Chondrocyte (in vitro differentiated cells): ENCODE results near the gene VPS29. TPM values are rescaled to one million over a fixed set of nuclear protein-coding genes. Genes with fewer than 3 reads are reported as not detected.
"Not testable (repeated sequence)": the region's sequence is repeated elsewhere in the genome, so short reads cannot be mapped to it uniquely, and the experiment has no call there.

ENCODE experiments used
- DNase-seq: peaks from one replicate; pipeline ENCODE4 v3.0.0; 2021; ENCODE audit warnings: mixed read lengths, low spot score
- H3K27ac Mint-ChIP-seq: one replicate; pipeline ENCODE4 v1.8.0; 2021; ENCODE audit warnings: mild to moderate bottlenecking, moderate library complexity, mixed read lengths; ENCODE audit not compliant: unreplicated experiment
- H3K27me3 Mint-ChIP-seq: 2 replicates; pipeline ENCODE4 v1.8.0; 2021; ENCODE audit warnings: low read depth, mixed read lengths
- H3K36me3 Mint-ChIP-seq: 2 replicates; pipeline ENCODE4 v1.8.0; 2021; ENCODE audit warnings: low read depth, mixed read lengths
- H3K4me1 Mint-ChIP-seq: 2 replicates; pipeline ENCODE4 v1.8.0; 2021; ENCODE audit warnings: low read depth, mild to moderate bottlenecking, mixed read lengths
- H3K4me3 Mint-ChIP-seq: one replicate; pipeline ENCODE4 v1.8.0; 2021; ENCODE audit warnings: mild to moderate bottlenecking, moderate library complexity, mixed read lengths; ENCODE audit not compliant: unreplicated experiment
- H3K9me3 Mint-ChIP-seq: 2 replicates; pipeline ENCODE4 v1.8.0; 2021; ENCODE audit warnings: low read depth, mixed read lengths
- CTCF ChIP-seq: fragments of 200-600 bp; sonication (generic); IDR thresholded peaks from 2 replicates; pipeline ENCODE4 v1.5.0; 2021; ENCODE audit warnings: antibody characterized with exemption, mild to moderate bottlenecking, moderate library complexity
- total RNA-seq: library from RNA; stranded (reverse); gene quantifications from 3 replicates; pipeline ENCODE4 v1.2.1, GENCODE V29; 2021

VPS29 gene
- total RNA-seq, 1 donor from 2014 or later, result 90.4 TPM

GRCh38 chr12:110467847-110468213 lies 34.1 kb downstream of the VPS29 start:
- Mint-ChIP-seq H3K27ac (peak overlapping the region; percentile 98), H3K36me3 (no peaks in the 10 kb centered on the region), H3K4me1 (peaks cover 32% of the 10 kb centered on the region), H3K4me3 (peak overlapping the region; percentile 98), H3K9me3 (no peaks in the 10 kb centered on the region), H3K27me3 (no peaks in the 10 kb centered on the region)
- DNase-seq, result no peak
- no peak for TF ChIP-seq CTCF

- no peak for TF ChIP-seq CTCF
- Mint-ChIP-seq H3K27me3 (no peaks in the 10 kb centered on the region), H3K36me3 (no peaks in the 10 kb centered on the region), H3K9me3 (no peaks in the 10 kb centered on the region), H3K27ac (peak overlapping the region; percentile 25), H3K4me3 (peak overlapping the region; percentile 45), H3K4me1 (peaks cover 32% of the 10 kb centered on the region)
- DNase-seq, result no peak
Observed at GRCh38 chr12:110466791-110467190, 35.1 kb downstream of the VPS29 start.

- H3K27ac Mint-ChIP-seq, H3K4me3 Mint-ChIP-seq, H3K9me3 Mint-ChIP-seq, H3K27me3 Mint-ChIP-seq, H3K36me3 Mint-ChIP-seq, DNase-seq: not testable (repeated sequence)
- H3K4me1 Mint-ChIP-seq, result peaks cover 32% of the 10 kb centered on the region
Observed at GRCh38 chr12:110465765-110466164, 36.1 kb downstream of the VPS29 start.

- H3K9me3 Mint-ChIP-seq, result no peaks in the 10 kb centered on the region
Observed at GRCh38 chr12:110465024-110465423, 36.9 kb downstream of the VPS29 start.

GRCh38 chr12:110461189-110461588 lies 40.7 kb downstream of the VPS29 start:
- not testable (repeated sequence) for H3K27me3 Mint-ChIP-seq, H3K4me1 Mint-ChIP-seq, H3K9me3 Mint-ChIP-seq, H3K4me3 Mint-ChIP-seq, H3K36me3 Mint-ChIP-seq, DNase-seq, H3K27ac Mint-ChIP-seq

More at GRCh38 chr12:110465024-110465423, 36.9 kb downstream of the VPS29 start:
- H3K4me1 Mint-ChIP-seq, result peaks cover 30% of the 10 kb centered on the region
- H3K27ac Mint-ChIP-seq, result no peak overlapping the region
- no peaks in the 10 kb centered on the region for H3K36me3 Mint-ChIP-seq
- no peak for TF ChIP-seq CTCF
- H3K27me3 Mint-ChIP-seq, result no peaks in the 10 kb centered on the region
- no peak overlapping the region for H3K4me3 Mint-ChIP-seq
- DNase-seq, result no peak

- TF ChIP-seq CTCF, result no peak
- Mint-ChIP-seq H3K27me3 (no peaks in the 10 kb centered on the region), H3K36me3 (peaks cover 8% of the 10 kb centered on the region), H3K4me1 (no peaks in the 10 kb centered on the region), H3K27ac (no peak overlapping the region), H3K4me3 (no peak overlapping the region), H3K9me3 (no peaks in the 10 kb centered on the region)
- no peak for DNase-seq
Observed at GRCh38 chr12:110458756-110459155, 43.2 kb downstream of the VPS29 start.
